HCT116 (cell line): ENCODE measurements around the gene RIPOR2. TPM values are rescaled to one million over a fixed set of nuclear protein-coding genes. Genes with fewer than 3 reads are reported as not detected.
A peak's percentile ranks its signal among the peaks of the same experiment; 100 is the strongest.
"Not testable (repeated sequence)": the region's sequence is repeated elsewhere in the genome, so short reads cannot be mapped to it uniquely, and the experiment has no call there.

ENCODE experiments used
- ATAC-seq: fragments of 200-7000 bp; cut with Tn5 transposase; 2 replicates; pipeline ENCODE4 v1.9.1; 2020; ENCODE audit warnings: mild to moderate bottlenecking, moderate library complexity
- BruUV-seq: library from RNA; stranded (reverse); fragments of 400-500 nt; replicated peaks from 2 replicates; lab custom pipeline; 2021; lab: Mats Ljungman, UMichigan
- CTCF ChIA-PET: fragments of 300-600 bp; sonication (Branson Sonifier 250); formaldehyde crosslinking; loops from one replicate; lab custom pipeline; 2021; ENCODE audit warnings: antibody characterized with exemption; lab: Charles Lee
- POLR2A ChIA-PET: fragments of 300-600, 350-600 bp; sonication (Branson Sonifier 250); formaldehyde crosslinking; loops from one replicate; lab custom pipeline; 2021; ENCODE audit warnings: antibody characterized with exemption; lab: Charles Lee
- RAD21 ChIA-PET, 2 experiments: fragments of 300-600 bp; sonication (Branson Sonifier 250); formaldehyde crosslinking; loops; one replicate each; lab custom pipeline; 2023; ENCODE audit warnings: low total read pairs in 2 of 2; ENCODE audit not compliant: uncharacterized antibody in 2 of 2, unreplicated experiment in 2 of 2, low non-redundant PET in 1 of 2; lab: Charles Lee
- DNase-seq: peaks from one replicate; pipeline ENCODE4 v3.0.0-alpha.2; 2010; ENCODE audit warnings: low read depth, low spot score
- H2AFZ ChIP-seq: fragments of 200-600 bp; shearing (Covaris generic), sonication (generic); 2 replicates; pipeline ENCODE4 v1.6.1; 2017; ENCODE audit warnings: low read depth, mixed run types, mixed read lengths, antibody characterized with exemption, low read length; ENCODE audit not compliant: poor library complexity, severe bottlenecking
- H3K27ac ChIP-seq: 2 replicates; pipeline ENCODE4 v1.5.1; 2012; ENCODE audit warnings: low read depth, low read length
- H3K27me3 ChIP-seq: fragments of 200-600 bp; sonication (generic); 2 replicates; pipeline ENCODE4 v1.6.1; 2016; ENCODE audit warnings: mixed run types, low read length, mixed read lengths; ENCODE audit not compliant: insufficient read depth
- H3K36me3 ChIP-seq, 2 experiments: fragments of 200-500 bp in 1 of 2; fragments of 200-600 bp in 1 of 2; sonication (Bioruptor generic) in 1 of 2; sonication (generic) in 1 of 2; 2 replicates each; pipeline versions ENCODE4 v1.5.1 to v1.6.1; 2014 to 2016; ENCODE audit warnings: low read length in 2 of 2, inconsistent platforms in 1 of 2, mixed read lengths in 1 of 2, mixed run types in 1 of 2; ENCODE audit not compliant: insufficient read depth in 2 of 2, control insufficient read depth in 1 of 2
- H3K4me1 ChIP-seq, 2 experiments: fragments of 200-600 bp in 1 of 2; sonication (generic) in 1 of 2; 2 replicates each; pipeline versions ENCODE4 v1.5.1 to v1.6.1; 2012 to 2017; ENCODE audit warnings: low read length in 2 of 2, inconsistent platforms in 1 of 2, mild to moderate bottlenecking in 1 of 2, mixed read lengths in 1 of 2, mixed run types in 1 of 2, moderate library complexity in 1 of 2; ENCODE audit not compliant: insufficient read depth in 2 of 2, control insufficient read depth in 1 of 2
- H3K4me2 ChIP-seq: fragments of 200-600 bp; sonication (generic); 2 replicates; pipeline ENCODE4 v1.6.1; 2017; ENCODE audit warnings: mixed run types, low read length, mixed read lengths
- H3K4me3 ChIP-seq, 2 experiments: fragments of 200-600 bp in 1 of 2; sonication (generic) in 1 of 2; replicated peaks in 1 of 2; 2 replicates each; pipeline ENCODE4 v1.5.1; 2011 to 2016; ENCODE audit warnings: low read length in 2 of 2, control low read depth in 1 of 2, low read depth in 1 of 2, mild to moderate bottlenecking in 1 of 2, mixed read lengths in 1 of 2, mixed run types in 1 of 2
- H3K79me2 ChIP-seq: fragments of 200-600 bp; sonication (generic); 2 replicates; pipeline ENCODE4 v1.6.1; 2017; ENCODE audit warnings: mild to moderate bottlenecking, mixed run types, low read length, moderate library complexity, mixed read lengths; ENCODE audit not compliant: insufficient read depth
- H3K9ac ChIP-seq: fragments of 200-600 bp; sonication (generic); 2 replicates; pipeline ENCODE4 v1.6.1; 2016; ENCODE audit warnings: low read length, mixed read lengths
- H3K9me2 ChIP-seq: fragments of 200-600 bp; sonication (generic), shearing (Covaris generic); 2 replicates; pipeline ENCODE4 v1.6.1; 2017; ENCODE audit warnings: mixed run types, mild to moderate bottlenecking, moderate library complexity; ENCODE audit not compliant: insufficient read depth
- H3K9me3 ChIP-seq, 2 experiments: fragments of 200-500 bp in 1 of 2; fragments of 200-600 bp in 1 of 2; sonication (Bioruptor generic) in 1 of 2; sonication (generic) in 1 of 2; 2 replicates each; pipeline ENCODE4 v1.6.1; 2014 to 2017; ENCODE audit warnings: low read length in 2 of 2, mixed read lengths in 2 of 2, inconsistent platforms in 1 of 2, low read depth in 1 of 2, mild to moderate bottlenecking in 1 of 2, mixed run types in 1 of 2, moderate library complexity in 1 of 2; ENCODE audit not compliant: control insufficient read depth in 1 of 2, insufficient read depth in 1 of 2
- H4K20me1 ChIP-seq: fragments of 200-600 bp; sonication (generic), shearing (Covaris generic); 2 replicates; pipeline ENCODE4 v1.6.1; 2017; ENCODE audit warnings: mixed run types, mild to moderate bottlenecking, moderate library complexity; ENCODE audit not compliant: insufficient read depth
- POLR2A ChIP-seq: IDR thresholded peaks from 2 replicates; pipeline ENCODE4 v1.7.0; 2011; ENCODE audit warnings: borderline replicate concordance; ENCODE audit not compliant: insufficient read depth, insufficient read length; ENCODE audit errors: extremely low read depth
- SRF ChIP-seq: IDR thresholded peaks from 2 replicates; pipeline ENCODE4 v1.6.1; 2012; ENCODE audit warnings: low read depth
- intact Hi-C: fragments of 100-400 bp; cut with micrococcal nuclease; formaldehyde crosslinking; loops from 2 replicates; pipeline ENCODE4 v1.10.0; 2022
- total RNA-seq: library from RNA; stranded (reverse); gene quantifications from one replicate; pipeline ENCODE4 v1.2.1, GENCODE V29; 2021; ENCODE audit not compliant: unreplicated experiment
- TF ChIP-seq, protein P1 (sequence below), 3 experiments: fragments of 200-600 bp in 1 of 3; sonication (generic) in 1 of 3; IDR thresholded peaks in 2 of 3; conservative IDR thresholded peaks in 1 of 3; 2 replicates each; pipeline ENCODE4 v1.5.1; 2012 to 2017; ENCODE audit warnings: low read depth in 2 of 3, low read length in 2 of 3, antibody characterized with exemption in 1 of 3, borderline replicate concordance in 1 of 3, control low read depth in 1 of 3, mild to moderate bottlenecking in 1 of 3, mixed read lengths in 1 of 3, mixed run types in 1 of 3, moderate library complexity in 1 of 3; ENCODE audit not compliant: insufficient read depth in 1 of 3

RIPOR2 gene
- total RNA-seq, 1 experiment from 2014 or later, result 0.44 TPM

DNA sequence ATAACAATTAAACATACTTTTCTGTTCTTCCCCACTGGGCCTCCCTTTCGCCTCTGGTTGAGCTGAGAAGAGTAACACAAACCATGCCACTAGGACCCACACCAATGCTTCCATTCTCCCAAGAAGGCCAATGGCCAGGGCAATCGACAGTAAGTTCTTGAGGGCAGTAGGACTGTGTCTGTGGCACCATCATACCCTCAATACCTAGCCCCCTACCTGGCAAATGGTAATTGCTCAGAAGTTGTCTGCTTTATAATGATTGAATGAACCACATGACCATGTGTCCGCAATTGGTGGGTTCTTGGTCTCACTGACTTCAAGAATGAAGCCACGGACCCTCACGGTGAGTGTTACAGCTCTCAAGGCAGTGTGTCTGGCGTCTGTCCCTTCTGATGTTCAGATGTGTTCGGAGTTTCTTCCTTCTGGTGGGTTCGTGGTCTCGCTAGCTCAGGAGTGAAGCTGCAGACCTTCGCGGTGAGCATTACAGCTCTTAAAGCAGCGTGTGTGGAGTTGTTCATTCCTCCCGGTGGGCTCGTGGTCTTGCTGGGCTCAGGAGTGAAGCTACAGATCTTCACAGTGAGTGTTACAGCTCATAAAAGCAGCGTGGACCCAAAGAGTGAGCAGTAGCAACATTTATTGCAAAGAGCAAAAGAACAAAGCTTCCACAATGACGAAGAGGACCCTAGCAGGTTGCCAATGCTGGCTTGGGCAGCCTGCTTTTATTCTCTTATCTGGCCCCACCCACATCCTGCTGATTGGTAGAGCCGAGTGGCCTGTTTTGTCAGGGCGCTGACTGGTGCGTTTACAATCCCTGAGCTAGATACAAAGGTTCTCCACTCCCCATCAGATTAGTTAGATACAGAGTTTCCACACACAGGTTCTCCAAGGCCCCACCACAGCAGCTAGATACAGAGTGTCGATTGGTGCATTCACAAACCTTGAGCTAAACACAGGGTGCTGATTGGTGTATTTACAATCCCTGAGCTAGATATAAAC, 170.6 kb downstream of the RIPOR2 start:
- H3K4me2 ChIP-seq, H3K9me2 ChIP-seq, H3K9me3 ChIP-seq, RAD21 ChIA-PET, BruUV-seq, H2AFZ ChIP-seq, ATAC-seq, H4K20me1 ChIP-seq, H3K4me1 ChIP-seq, DNase-seq, H3K27me3 ChIP-seq, H3K36me3 ChIP-seq, H3K27ac ChIP-seq, POLR2A ChIA-PET, H3K79me2 ChIP-seq, H3K9ac ChIP-seq, H3K4me3 ChIP-seq: not testable (repeated sequence)
- TF ChIP-seq POLR2A, result peak; percentile 15
- intact Hi-C loops, result loop anchor here (5.0 kb wide), 3 partner anchors 43 to 333 kb away; no protein-coding TSS in a partner anchor
- CTCF ChIA-PET, result interaction anchor here (1.3 to 1.4 kb wide), 2 partner anchors 184 to 376 kb away, joined by 4 to 7 read pairs; no protein-coding TSS in a partner anchor

DNA sequence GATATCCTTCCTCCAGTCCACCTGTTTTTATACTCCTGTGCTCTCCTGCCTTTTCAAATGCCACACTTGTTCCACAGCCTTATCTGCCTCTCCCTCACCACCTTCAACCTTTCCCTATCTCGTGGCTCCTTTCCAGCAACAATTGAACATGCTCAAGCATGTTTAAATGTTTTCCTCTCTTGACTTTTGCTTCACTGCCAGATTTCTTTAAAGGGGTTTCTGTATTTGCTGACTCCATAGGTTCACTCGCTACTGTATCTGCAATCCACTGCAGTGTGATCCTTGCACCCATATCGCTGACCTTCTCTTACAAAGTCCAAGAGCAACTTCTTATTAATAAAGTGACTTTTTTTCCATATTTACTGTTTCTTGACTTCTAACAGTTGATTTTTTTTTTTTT, 172.2 kb downstream of the RIPOR2 start:
- Histone ChIP-seq H3K9ac (no peak overlapping the region), H3K79me2 (no peaks in the 10 kb centered on the region), H3K4me3 (no peak overlapping the region), H4K20me1 (no peaks in the 10 kb centered on the region), H3K9me2 (no peaks in the 10 kb centered on the region), H3K36me3 (no peaks in the 10 kb centered on the region), H3K9me3 (no peaks in the 10 kb centered on the region), H3K4me1 (peaks cover 0 to 9% of the 10 kb centered on the region in 2 experiments; a peak in 1 of 4 replicates), H3K27me3 (no peaks in the 10 kb centered on the region), H3K27ac (no peak overlapping the region), H3K4me2 (no peak overlapping the region), H2AFZ (no peak overlapping the region)
- CTCF ChIA-PET, result no interaction called here
- ATAC-seq, result no peak
- no peak for DNase-seq
- intact Hi-C loops, result loop anchor here (5.0 kb wide), 1 partner anchor 61 kb away; no protein-coding TSS in a partner anchor
- POLR2A ChIA-PET, result no interaction called here
- RAD21 ChIA-PET, result no interaction called here
- BruUV-seq, result no TSS peak
- TF ChIP-seq, protein P1, sequence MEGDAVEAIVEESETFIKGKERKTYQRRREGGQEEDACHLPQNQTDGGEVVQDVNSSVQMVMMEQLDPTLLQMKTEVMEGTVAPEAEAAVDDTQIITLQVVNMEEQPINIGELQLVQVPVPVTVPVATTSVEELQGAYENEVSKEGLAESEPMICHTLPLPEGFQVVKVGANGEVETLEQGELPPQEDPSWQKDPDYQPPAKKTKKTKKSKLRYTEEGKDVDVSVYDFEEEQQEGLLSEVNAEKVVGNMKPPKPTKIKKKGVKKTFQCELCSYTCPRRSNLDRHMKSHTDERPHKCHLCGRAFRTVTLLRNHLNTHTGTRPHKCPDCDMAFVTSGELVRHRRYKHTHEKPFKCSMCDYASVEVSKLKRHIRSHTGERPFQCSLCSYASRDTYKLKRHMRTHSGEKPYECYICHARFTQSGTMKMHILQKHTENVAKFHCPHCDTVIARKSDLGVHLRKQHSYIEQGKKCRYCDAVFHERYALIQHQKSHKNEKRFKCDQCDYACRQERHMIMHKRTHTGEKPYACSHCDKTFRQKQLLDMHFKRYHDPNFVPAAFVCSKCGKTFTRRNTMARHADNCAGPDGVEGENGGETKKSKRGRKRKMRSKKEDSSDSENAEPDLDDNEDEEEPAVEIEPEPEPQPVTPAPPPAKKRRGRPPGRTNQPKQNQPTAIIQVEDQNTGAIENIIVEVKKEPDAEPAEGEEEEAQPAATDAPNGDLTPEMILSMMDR (IDR thresholded peaks at IDR 0.05 in 2 of 3, conservative IDR thresholded peaks at IDR 0.05 in 1 of 3; ENCODE audit: borderline replicate concordance in 1 of 3, insufficient read depth in 1 of 3, low read depth in 2 of 3, low read length in 2 of 3), result no peak
- no peak for TF ChIP-seq SRF
